ENCODE measurements around the gene RASGRP1. TPM values are rescaled to one million over a fixed set of nuclear protein-coding genes. Genes with fewer than 3 reads are reported as not detected.

RASGRP1 gene
- total RNA-seq, 1 donor from 2014 or later = 20.4 TPM

- DNase-seq = no peak
Measured at GRCh38 chr15:38565287-38565670, 665 bp upstream of the RASGRP1 start.

- peak; percentile 64 for DNase-seq
Measured at GRCh38 chr15:38563723-38564519, 693 bp downstream of the RASGRP1 start.

- no peak for DNase-seq
Measured at GRCh38 chr15:38562278-38562677, 2.3 kb downstream of the RASGRP1 start.

GRCh38 chr15:38560456-38560926 lies 4.1 kb downstream of the RASGRP1 start:
- no peak for DNase-seq

GRCh38 chr15:38559636-38560307 lies 4.8 kb downstream of the RASGRP1 start:
- no peak for DNase-seq

- no peak for DNase-seq
Measured at GRCh38 chr15:38559131-38559530, 5.5 kb downstream of the RASGRP1 start.

GRCh38 chr15:38558372-38559059 lies 6.1 kb downstream of the RASGRP1 start:
- no peak for DNase-seq

GRCh38 chr15:38557921-38558320 lies 6.7 kb downstream of the RASGRP1 start:
- no peak for DNase-seq

GRCh38 chr15:38555686-38556334 lies 8.8 kb downstream of the RASGRP1 start:
- DNase-seq = no peak

- no peak for DNase-seq
Measured at GRCh38 chr15:38554354-38554753, 10.3 kb downstream of the RASGRP1 start.

- DNase-seq = no peak
Measured at GRCh38 chr15:38553071-38553470, 11.5 kb downstream of the RASGRP1 start.

GRCh38 chr15:38551720-38552648 lies 12.6 kb downstream of the RASGRP1 start:
- no peak for DNase-seq

GRCh38 chr15:38549222-38549621 lies 15.4 kb downstream of the RASGRP1 start:
- no peak for DNase-seq

- DNase-seq = no peak
Measured at GRCh38 chr15:38547255-38547997, 17.2 kb downstream of the RASGRP1 start.

- DNase-seq = no peak
Measured at GRCh38 chr15:38545179-38545578, 19.4 kb downstream of the RASGRP1 start.

GRCh38 chr15:38541026-38541425 lies 23.6 kb downstream of the RASGRP1 start:
- DNase-seq = no peak

GRCh38 chr15:38540510-38540909 lies 24.1 kb downstream of the RASGRP1 start:
- DNase-seq = no peak

- DNase-seq = no peak
Measured at GRCh38 chr15:38539008-38539343, 25.6 kb downstream of the RASGRP1 start.

- no peak for DNase-seq
Measured at GRCh38 chr15:38538328-38539007, 26.1 kb downstream of the RASGRP1 start.

- DNase-seq = no peak
Measured at GRCh38 chr15:38536201-38536676, 28.4 kb downstream of the RASGRP1 start.

Measured in occipital lobe (tissue), 2 donors.